Activated CD4-positive, alpha-beta T cell treated with anti-CD3 and anti-CD28 coated beads, Interleukin-2, Interleukin-6, amounts not matched to agents 100 ng/mL and 50 ng/mL, durations not matched to agents 16 hours and 8 hours (primary cell): ENCODE results near the gene RPS6KA4.
A peak's percentile ranks its signal among the peaks of the same experiment; 100 is the strongest.
"Not testable (repeated sequence)": the region's sequence is repeated elsewhere in the genome, so short reads cannot be mapped to it uniquely, and the experiment has no call there.

Experiments used
- DNase-seq: peaks from one replicate; pipeline ENCODE4 v3.0.0-alpha.2; 2020

Gene RPS6KA4

DNA sequence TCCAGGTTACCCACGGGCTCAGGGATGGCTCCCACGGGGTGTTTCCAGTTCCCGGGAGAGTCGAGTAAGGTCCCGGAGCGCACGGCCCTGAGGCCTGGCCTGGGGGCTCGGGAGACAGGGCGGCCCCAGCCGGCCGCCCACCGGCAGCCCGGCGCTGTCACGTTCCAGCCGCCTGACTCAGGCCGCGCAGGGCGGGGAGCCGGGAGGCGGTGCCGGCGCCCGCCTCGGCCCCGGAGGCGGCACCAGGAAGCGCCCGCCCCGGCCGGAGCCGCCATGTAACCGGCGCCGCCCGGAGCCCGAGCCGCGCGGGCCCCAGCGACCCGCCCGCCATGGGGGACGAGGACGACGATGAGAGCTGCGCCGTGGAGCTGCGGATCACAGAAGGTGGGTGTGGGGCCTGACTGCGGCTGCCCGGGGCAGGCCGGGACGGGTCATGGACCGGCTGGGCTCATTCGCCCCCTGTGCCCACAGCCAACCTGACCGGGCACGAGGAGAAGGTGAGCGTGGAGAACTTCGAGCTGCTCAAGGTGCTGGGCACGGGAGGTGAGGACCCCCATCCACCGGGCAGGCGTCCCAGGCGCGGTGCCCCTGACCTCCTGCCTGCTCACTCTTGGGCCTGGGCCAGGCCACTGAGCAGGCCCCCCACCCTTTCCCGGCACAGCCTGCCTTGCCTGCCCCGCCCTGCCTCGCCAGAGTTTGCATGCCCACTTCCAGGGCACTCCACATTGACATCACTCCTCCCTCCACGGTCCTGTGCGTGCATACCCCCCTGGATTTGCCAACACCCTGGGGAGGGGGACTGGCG is at the start of gene RPS6KA4:
Gene RPS6KA4 (plus strand): TSS at position 256 of the 805 bp plus-strand sequence. CDS start 74 bp downstream, at position 330.
- peak; percentile 67 for DNase-seq

- no peak for DNase-seq
Measured at GRCh38 chr11:64312947-64313346, 46.0 kb upstream of the RPS6KA4 start.

DNA sequence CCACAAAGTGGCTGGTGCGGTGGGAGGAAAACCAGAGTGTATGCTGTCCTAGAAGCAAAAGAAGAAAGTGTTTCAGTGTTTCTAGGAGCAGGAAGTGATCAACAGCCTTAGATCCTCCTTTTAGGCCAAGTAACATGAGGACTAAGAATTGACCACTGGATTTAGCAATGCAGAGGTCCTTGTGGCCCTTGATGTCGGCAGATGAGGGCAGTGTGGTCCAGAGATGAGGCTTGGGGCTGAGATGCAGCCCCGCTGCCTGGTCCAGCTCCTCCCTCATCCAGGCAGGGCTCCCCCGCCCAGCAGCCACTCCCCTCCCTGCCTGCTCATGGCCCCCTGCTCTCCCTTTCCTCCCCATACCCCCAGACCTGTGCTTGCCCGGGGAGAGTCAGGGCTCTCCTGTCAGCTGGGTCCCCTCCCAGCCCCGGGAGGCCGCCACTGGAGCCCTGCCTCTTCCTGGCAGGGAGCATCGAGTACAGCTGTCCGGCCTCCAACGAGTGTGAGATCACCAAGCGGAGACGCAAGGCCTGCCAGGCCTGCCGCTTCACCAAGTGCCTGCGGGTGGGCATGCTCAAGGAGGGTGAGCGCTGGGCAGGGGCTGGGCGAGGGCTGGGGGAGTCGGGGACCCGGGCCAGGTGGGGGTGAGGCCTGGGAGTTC is 45.3 kb upstream of the RPS6KA4 start:
- no peak for DNase-seq

GRCh38 chr11:64314146-64314804 is 44.7 kb upstream of the RPS6KA4 start:
- no peak for DNase-seq

- no peak for DNase-seq
Measured at GRCh38 chr11:64314805-64315561, 44.0 kb upstream of the RPS6KA4 start.

DNA sequence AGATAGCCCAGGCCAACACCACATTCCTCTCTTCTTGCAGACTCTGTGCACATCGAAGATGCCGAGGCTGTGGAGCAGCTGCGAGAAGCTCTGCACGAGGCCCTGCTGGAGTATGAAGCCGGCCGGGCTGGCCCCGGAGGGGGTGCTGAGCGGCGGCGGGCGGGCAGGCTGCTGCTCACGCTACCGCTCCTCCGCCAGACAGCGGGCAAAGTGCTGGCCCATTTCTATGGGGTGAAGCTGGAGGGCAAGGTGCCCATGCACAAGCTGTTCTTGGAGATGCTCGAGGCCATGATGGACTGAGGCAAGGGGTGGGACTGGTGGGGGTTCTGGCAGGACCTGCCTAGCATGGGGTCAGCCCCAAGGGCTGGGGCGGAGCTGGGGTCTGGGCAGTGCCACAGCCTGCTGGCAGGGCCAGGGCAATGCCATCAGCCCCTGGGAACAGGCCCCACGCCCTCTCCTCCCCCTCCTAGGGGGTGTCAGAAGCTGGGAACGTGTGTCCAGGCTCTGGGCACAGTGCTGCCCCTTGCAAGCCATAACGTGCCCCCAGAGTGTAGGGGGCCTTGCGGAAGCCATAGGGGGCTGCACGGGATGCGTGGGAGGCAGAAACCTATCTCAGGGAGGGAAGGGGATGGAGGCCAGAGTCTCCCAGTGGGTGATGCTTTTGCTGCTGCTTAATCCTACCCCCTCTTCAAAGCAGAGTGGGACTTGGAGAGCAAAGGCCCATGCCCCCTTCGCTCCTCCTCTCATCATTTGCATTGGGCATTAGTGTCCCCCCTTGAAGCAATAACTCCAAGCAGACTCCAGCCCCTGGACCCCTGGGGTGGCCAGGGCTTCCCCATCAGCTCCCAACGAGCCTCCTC is 43.1 kb upstream of the RPS6KA4 start:
- not testable (repeated sequence) for DNase-seq

GRCh38 chr11:64316672-64317324 is 42.2 kb upstream of the RPS6KA4 start:
- DNase-seq, result peak; percentile 78

- peak; percentile 99 for DNase-seq
Measured at GRCh38 chr11:64317325-64317960, 41.5 kb upstream of the RPS6KA4 start, which contains the start of gene TRMT112. Gene TRMT112, minus strand, starts transcription at chr11:64317559. Its CDS starts 33 bp downstream, at chr11:64317526.

DNA sequence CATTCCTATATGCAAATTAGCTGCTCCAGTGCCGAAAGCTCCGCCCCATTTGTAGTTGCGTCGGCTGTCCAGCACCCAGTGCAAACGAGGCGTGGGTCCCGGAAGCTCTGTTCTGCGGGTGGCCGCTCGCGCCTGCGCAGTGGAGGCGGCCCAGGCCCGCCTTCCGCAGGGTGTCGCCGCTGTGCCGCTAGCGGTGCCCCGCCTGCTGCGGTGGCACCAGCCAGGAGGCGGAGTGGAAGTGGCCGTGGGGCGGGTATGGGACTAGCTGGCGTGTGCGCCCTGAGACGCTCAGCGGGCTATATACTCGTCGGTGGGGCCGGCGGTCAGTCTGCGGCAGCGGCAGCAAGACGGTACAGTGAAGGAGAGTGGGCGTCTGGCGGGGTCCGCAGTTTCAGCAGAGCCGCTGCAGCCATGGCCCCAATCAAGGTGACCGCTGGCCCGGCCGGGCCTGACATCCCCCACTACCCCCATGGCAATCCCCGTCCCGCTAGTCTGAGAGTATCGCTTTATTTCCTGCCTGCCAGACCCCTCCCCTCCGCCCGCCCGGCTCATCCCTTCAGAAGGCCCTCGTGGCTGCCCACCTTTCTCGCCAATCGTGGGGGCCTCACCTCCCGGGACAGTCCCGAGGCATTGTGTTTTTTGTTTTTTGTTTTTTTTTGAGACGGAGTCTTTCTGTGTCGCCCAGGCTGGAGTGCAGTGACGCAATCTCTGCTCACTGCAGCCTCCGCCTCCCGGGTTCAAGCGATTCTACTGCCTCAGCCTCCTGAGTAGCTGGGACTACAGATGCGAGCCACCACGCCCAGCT is 40.8 kb upstream of the RPS6KA4 start, which contains the start of gene PRDX5:
Gene PRDX5 (plus strand): TSS at position 161 of the 805 bp plus-strand sequence. CDS start 95 bp downstream, at position 256.
- peak; percentile 98 for DNase-seq

DNA sequence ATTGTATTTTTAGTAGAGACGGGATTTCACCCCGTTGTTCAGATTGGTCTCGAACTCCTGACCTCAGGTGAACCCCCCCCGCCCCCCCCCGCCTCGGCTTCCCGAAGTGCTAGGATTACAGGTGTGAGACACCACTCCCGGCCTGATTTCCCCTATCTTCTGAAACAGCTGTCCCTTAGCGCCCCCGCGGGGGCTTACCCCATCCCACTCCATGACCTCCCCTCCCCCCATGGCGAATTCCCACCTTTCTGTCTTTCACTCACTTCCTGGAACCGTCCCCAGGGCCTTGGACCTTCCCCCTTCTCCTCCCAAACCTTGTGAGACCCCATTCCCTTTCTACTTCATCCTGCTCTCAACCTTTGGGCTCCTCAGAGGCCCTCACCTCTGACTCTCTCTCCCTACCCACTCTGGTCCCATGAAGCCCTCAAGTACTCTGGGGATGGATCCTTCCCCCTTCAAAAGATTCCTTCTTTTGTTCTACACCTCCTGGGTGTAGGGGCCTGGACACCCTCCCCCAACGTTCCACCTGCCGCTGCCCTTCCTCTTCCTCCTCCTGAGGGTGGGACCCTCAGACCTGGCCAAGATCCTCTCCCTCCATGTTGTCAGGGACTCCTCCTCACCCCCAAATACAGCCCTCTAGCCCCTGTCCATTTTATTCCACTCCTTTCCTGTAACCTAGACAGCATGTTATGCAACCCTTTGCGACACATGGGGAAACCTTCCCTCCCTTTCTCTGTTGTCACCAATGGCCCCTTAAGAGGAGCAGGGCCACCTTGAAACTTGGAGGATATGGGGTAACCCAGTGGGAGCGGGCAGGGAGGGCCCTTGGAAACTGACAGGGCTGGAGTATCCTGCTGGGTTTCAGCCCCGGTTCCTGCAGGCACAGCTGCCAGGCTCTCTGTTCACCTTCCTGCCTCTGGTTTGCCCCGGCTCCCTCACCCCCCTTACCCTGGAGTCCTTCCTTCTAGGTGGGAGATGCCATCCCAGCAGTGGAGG is 39.9 kb upstream of the RPS6KA4 start:
- DNase-seq, result no peak

GRCh38 chr11:64320556-64320955 is 38.4 kb upstream of the RPS6KA4 start:
- no peak for DNase-seq

DNA sequence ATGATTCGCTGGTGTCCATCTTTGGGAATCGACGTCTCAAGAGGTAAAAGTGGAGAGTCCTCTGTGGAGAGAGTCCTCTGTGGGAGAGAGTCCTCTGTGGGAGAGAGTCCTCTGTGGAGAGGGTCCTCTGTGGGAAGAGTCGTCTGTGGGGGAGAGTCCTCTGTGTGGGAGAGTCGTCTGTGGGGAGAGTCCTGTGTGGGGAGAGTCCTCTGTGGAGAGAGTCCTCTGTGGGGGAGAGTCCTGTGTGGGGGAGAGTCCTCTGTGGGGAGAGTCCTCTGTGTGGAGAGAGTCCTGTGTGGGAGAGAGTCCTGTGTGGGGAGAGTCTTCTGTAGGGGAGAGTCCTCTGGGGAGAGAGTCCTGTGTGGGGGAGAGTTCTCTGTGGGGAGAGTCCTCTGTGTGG is 37.9 kb upstream of the RPS6KA4 start:
- no peak for DNase-seq

DNA sequence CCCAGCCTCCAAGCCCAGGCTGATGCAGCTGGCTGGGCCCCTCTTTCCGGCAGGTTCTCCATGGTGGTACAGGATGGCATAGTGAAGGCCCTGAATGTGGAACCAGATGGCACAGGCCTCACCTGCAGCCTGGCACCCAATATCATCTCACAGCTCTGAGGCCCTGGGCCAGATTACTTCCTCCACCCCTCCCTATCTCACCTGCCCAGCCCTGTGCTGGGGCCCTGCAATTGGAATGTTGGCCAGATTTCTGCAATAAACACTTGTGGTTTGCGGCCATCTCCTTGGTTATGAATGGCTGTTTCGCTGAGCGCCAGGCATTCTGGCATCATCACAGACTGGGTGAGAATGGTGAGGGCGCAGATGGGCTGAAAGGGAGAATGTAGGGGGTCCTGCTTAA is 37.4 kb upstream of the RPS6KA4 start:
- no peak for DNase-seq

- DNase-seq, result no peak
Measured at GRCh38 chr11:64322925-64323260, 36.1 kb upstream of the RPS6KA4 start.

DNA sequence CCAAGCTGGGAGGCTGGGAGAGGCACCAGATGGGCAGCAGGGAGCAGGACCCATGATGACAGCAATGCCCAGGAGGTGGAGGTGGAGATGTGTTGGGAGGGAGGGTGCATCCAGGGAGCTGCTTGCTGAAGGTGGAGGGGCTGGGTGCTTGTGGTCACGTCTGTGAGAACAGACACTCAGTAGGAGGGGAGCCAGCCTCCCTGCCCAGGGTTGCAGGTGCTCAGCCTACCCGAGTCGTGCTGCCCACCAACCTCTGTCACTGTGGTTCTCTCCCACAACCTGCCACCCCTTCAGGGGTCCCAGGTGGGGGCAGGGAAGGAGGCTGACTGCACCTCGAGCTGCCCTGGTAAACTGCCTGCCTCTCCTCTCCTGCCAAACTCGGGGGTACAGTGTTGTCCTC is 35.6 kb upstream of the RPS6KA4 start:
- no peak for DNase-seq

GRCh38 chr11:64323984-64324383 is 35.0 kb upstream of the RPS6KA4 start:
- not testable (repeated sequence) for DNase-seq

DNA sequence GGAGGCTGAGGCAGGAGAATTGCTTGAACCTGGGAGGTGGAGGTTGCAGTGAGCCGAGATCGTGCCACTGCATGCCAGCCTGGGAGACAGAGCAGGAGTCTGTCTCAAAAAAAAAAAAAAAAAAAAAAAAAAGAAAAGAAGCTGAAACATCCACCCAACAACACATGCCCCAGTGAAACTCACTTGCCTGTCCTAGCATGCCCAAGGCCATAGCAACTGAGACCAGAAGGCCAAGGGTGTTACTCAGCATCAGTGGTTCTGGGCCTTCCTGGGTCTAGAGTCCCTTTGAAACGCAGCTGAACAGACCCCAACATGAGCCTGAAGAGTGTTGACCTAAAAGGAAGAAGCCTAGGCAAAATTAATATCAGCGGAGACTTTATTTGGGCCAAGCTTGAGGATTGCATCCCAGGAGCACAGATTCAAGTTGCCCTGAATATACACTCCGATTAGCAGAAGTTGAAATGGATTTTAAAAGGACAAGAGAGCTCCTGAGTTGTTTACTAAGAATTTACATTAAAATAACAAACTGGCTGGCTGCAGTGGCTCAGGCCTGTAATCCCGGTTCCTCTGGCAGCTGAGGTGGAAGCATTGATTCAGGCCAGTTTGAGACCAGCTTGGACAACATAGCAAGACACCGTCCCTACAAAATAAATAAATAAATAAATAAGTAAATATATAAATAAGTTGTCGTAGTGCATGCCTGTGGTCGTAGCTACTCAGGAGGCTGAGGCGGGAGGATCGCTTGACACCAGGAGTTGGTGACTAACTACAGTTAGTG is 34.1 kb upstream of the RPS6KA4 start:
- DNase-seq, result no peak

- no peak for DNase-seq
Measured at GRCh38 chr11:64327375-64327774, 31.6 kb upstream of the RPS6KA4 start.
